Fibroblast of pulmonary artery (primary cell): Measurements from ENCODE around the gene ANKRD33B.

Source experiments
- DNase-seq: peaks from one replicate; pipeline ENCODE4 v3.0.0-alpha.2; 2010; ENCODE audit warnings: low read depth
- H3K4me3 ChIP-seq: replicated peaks from 2 replicates; pipeline ENCODE4 v1.5.1; 2011; ENCODE audit warnings: low read depth, mild to moderate bottlenecking, control low read depth, low read length, moderate library complexity
- CTCF ChIP-seq: IDR thresholded peaks from 2 replicates; pipeline ENCODE4 v1.5.1; 2011; ENCODE audit warnings: mild to moderate bottlenecking, control low read depth, low read length, inconsistent platforms; ENCODE audit errors: missing control alignments

Gene ANKRD33B

DNA sequence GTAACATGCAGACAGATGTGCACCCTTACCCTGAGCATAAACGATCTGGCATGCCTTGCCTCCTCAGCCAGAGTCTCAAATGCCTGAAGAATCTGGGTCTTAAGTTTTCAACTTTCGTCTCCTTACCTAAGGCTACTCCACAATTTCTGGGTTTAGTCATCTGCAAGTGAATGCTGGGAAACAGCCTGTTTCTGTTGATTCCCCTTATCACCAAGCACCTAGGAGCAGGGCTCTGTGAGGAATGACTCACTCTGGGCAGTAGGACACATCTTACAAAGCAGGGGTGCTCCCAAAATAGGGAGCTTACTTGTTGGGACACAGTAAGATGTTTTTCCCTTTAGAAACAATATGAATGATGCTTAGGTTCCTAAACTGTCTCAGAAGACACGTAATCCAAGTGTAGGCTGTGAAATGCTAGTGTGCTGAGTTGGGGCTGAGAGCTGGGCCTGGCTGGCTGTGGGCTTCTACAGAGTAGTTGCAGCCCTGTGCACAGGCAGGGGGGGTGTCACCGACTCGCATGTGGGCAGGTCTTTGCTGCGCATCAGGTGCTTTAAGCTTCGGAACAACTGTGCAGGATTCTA lies 139.1 kb downstream of the ANKRD33B start:
- H3K4me3 ChIP-seq, result no peak overlapping the region
- DNase-seq, result peak; percentile 44
- no peak for TF ChIP-seq CTCF

- TF ChIP-seq CTCF, result no peak
- no peak for DNase-seq
- H3K4me3 ChIP-seq, result no peak overlapping the region
These were observed 139.8 kb downstream of the ANKRD33B start for GRCh38 chr5:10703676-10704075.

DNA sequence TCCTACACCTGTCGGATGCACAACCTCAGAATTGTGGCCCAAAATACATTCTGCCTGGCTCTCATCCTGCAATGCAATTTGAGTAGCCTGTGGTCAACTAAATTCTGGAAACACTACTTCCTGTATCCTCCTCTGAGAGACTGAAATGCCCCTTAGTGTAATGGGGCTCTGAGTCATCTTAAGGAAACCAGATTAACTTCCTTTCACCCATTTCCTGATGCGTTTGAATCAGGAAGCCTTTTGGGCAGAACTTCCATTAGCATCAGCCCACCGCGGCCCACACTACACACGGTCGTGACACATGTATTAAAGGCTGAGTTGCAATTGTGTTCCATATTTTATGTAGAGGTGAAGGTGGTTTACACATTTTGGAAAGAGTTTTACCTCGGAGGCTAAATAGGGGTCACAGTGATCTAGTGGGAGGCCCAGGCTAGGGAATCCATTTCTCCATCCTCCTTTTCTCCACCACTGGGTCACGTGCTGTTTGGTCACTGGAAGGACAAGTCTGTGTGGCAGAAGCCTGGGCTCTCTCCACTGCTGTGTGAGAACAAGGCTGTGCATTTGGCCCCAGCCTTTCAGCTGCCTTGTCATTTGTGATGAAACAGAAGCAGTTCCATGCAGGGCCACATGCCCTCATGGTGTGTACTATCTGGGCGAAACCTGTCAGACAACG lies 141.2 kb downstream of the ANKRD33B start:
- TF ChIP-seq CTCF, result no peak
- peak; percentile 68 for DNase-seq
- H3K4me3 ChIP-seq, result no peak overlapping the region

- no peak overlapping the region for H3K4me3 ChIP-seq
- no peak for TF ChIP-seq CTCF
- DNase-seq, result no peak
These were observed 141.9 kb downstream of the ANKRD33B start for GRCh38 chr5:10705747-10706146.

DNA sequence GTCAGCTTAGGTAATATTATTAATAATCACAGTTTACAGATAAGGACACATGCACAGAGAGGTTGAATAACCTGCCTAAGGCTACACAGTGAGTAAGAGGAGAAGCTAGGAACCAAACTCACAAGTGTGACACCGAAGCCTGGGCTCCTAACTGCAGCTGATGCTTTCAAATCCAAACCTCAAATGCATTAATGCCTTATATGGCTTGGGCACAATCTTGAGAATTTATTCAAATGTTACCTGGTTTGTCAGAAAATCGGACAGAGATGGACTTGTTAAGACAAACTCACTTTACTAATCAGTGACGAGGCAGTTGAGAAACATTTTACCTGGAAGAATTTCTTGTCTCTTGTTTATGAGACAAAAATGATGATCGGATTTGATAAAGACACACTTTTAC lies 142.5 kb downstream of the ANKRD33B start:
- no peak for TF ChIP-seq CTCF

More for the DNA sequence above, 142.5 kb downstream of the ANKRD33B start:
- no peak for DNase-seq
- no peak overlapping the region for H3K4me3 ChIP-seq
